Naive thymus-derived CD8-positive, alpha-beta T cell (primary cell): Measurements from ENCODE around the gene MRPS5. TPM values are rescaled to one million over a fixed set of nuclear protein-coding genes. Genes with fewer than 3 reads are reported as not detected.
"Not testable (repeated sequence)": the region's sequence is repeated elsewhere in the genome, so short reads cannot be mapped to it uniquely, and the experiment has no call there.

Source experiments
- ATAC-seq, 2 donors: fragments of 150-1000 bp; cut with Tn5 transposase in 1 of 2; sonication (Bioruptor Pico), chemical (Tn5 transposase) in 1 of 2; 1 replicate in 1 of 2; 2 replicates in 1 of 2; pipeline ENCODE4 v1.10.0; 2021; ENCODE audit warnings: mild to moderate bottlenecking in 2 of 2, moderate library complexity in 2 of 2
- POLR2A ChIA-PET: fragments of 350-600 bp; sonication (Branson Sonifier 250); formaldehyde crosslinking; loops from one replicate; lab custom pipeline; 2021; ENCODE audit warnings: antibody characterized with exemption; lab: Charles Lee
- DNase-seq, 10 donors: peaks; one replicate each; pipeline versions ENCODE4 v3.0.0 to v3.0.0-alpha.2; 2020 to 2022
- H3K27ac Mint-ChIP-seq, 10 donors: one replicate each; pipeline ENCODE4 v1.8.0; 2020 to 2022; ENCODE audit warnings: mild to moderate bottlenecking in 10 of 10, mixed read lengths in 10 of 10, moderate library complexity in 4 of 10, inconsistent platforms in 1 of 10
- H3K27me3 Mint-ChIP-seq, 5 donors: one replicate each; pipeline ENCODE4 v1.8.0; 2021 to 2022; ENCODE audit warnings: mixed read lengths in 5 of 5
- H3K36me3 Mint-ChIP-seq, 3 donors: one replicate each; pipeline ENCODE4 v1.8.0; 2020 to 2022; ENCODE audit warnings: mixed read lengths in 3 of 3, mild to moderate bottlenecking in 2 of 3, inconsistent platforms in 1 of 3
- H3K4me1 Mint-ChIP-seq, 4 donors: one replicate each; pipeline ENCODE4 v1.8.0; 2021 to 2022; ENCODE audit warnings: mixed read lengths in 4 of 4
- H3K4me3 Mint-ChIP-seq, 10 donors: one replicate each; pipeline ENCODE4 v1.8.0; 2020 to 2022; ENCODE audit warnings: mild to moderate bottlenecking in 10 of 10, mixed read lengths in 10 of 10, moderate library complexity in 6 of 10, inconsistent platforms in 1 of 10
- H3K9me3 Mint-ChIP-seq, 9 donors: one replicate each; pipeline ENCODE4 v1.8.0; 2020 to 2022; ENCODE audit warnings: mixed read lengths in 9 of 9, mild to moderate bottlenecking in 3 of 9, inconsistent platforms in 1 of 9, moderate library complexity in 1 of 9
- polyA plus RNA-seq, 3 donors: library from polyadenylated mRNA; unstranded; fragments of 300-500 nt; fragmentation: Illumina TruSeq; gene quantifications; one replicate each; pipeline ENCODE4 v1.2.3, GENCODE V29; 2021
- total RNA-seq, 8 experiments: library from RNA in 2 of 8; stranded (reverse) in 2 of 8; gene quantifications; one replicate each; pipeline ENCODE4 v1.2.3 and lab custom pipeline; 2021 to 2026

Gene MRPS5
- total and polyA plus RNA-seq, 5 experiments from 2014 or later: 37.2 to 66.0 (median 54.6) TPM

DNA sequence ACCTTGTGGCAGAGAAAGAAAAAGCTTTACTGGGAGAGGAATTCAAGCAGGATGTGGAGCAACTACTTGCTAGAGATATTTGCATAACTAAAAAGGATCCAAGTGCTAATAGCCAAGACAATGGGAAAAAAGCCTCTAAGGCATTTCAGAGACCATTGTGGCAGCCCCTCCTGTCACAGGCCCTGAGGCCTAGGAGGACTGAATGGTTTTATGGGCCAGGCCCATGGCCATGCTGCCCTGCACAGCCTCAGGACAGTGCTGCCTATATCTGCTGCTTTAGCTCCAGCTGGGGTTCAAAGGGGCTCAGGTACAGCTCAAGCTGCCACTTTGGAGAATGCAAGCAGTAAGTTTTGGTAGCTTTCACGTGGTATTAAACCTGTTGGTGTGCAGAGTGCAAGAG is 17.1 kb upstream of the MRPS5 start:
- H3K27ac Mint-ChIP-seq: no peak overlapping the region
- peaks cover 7 to 78% (median 59%) of the 10 kb centered on the region in 3 donors for H3K36me3 Mint-ChIP-seq
- ATAC-seq (no peak), DNase-seq (no peak)
- H3K27me3 Mint-ChIP-seq: no peaks in the 10 kb centered on the region
- peaks cover 11 to 90% (median 56%) of the 10 kb centered on the region in 9 donors for H3K9me3 Mint-ChIP-seq
- H3K4me1 Mint-ChIP-seq: no peaks in the 10 kb centered on the region
- no peak overlapping the region for H3K4me3 Mint-ChIP-seq
- POLR2A ChIA-PET: no interaction called here

DNA sequence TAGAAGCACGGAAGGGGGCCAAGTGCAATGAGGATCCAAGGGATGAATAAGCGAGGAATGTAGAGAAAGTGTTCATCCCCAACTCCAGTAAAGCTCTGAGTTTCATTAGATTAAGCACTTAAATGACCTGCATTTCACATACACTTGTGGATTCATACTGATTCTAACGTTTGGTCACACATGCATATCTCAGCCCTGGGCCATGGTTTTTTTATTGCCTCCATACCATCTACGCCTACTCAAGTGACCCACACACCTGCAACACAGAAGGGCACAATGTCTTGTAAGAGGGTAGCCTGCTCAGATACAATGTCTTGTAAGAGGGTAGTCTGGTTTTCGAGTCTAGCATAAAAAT is 566 bp upstream of the MRPS5 start:
- DNase-seq (no peak), ATAC-seq (peak in 1 of 2 donors; percentile 3)
- Mint-ChIP-seq H3K27me3 (peaks cover 0 to 2% (median 0%) of the 10 kb centered on the region in 5 donors), H3K4me3 (peak overlapping the region; percentile 89 to 98 (median 96)), H3K36me3 (peaks cover 0 to 16% (median 0%) of the 10 kb centered on the region in 3 donors), H3K27ac (peak overlapping the region; percentile 91 to 96 (median 92)), H3K9me3 (peaks cover 0 to 1% (median 0%) of the 10 kb centered on the region in 9 donors), H3K4me1 (peaks cover 16 to 51% (median 47%) of the 10 kb centered on the region in 4 donors)
- POLR2A ChIA-PET: interaction anchor here (0.6 to 10.5 kb wide), 17 partner anchors 10 to 98 kb away, joined by 3 to 106 read pairs (median 5); partner anchors contain the start of genes MAL, ZNF2 and ZNF514

DNA sequence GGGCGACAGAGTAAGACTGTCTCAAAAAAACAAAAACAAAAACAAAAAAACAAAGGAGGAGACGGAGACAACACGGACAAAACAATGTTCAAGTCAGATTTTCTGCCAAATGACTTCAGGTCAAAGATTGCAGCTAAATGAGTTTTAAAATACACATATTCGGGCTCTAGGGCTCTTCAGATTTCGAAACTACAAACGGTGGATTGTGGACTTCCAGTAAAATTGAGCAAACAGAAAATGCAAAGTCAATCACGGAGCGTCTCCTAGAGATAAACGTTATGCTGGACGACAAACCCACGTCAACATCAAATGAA is 558 bp downstream of the MRPS5 start:
- H3K4me1 Mint-ChIP-seq: peaks cover 16 to 54% (median 48%) of the 10 kb centered on the region in 4 donors

DNA sequence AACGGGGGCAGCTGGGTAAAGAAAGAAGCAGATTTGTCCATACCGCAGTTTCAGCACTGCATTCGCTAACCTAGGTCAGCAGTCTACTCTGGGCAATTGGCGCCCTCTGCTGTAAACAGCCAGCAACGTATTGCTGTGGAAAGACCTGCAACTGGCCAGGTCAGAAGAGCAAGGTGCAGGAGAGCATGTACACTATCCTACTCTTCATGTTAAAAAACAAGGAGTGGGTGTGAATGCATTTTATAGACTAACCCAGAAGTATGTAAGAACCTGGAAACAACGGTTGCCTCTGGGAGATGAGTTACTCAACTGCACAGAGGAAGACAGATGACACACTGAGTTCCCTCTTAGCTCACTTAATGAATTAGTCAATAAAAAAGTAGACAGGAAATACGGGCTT is 6.2 kb downstream of the MRPS5 start:
- Mint-ChIP-seq H3K27ac (peak overlapping the region in 3 of 10 donors; percentile 53 to 75 (median 75)), H3K4me1 (peaks cover 18 to 45% (median 39%) of the 10 kb centered on the region in 4 donors), H3K4me3 (no peak overlapping the region), H3K36me3 (peaks cover 0 to 68% (median 16%) of the 10 kb centered on the region in 3 donors), H3K9me3 (no peaks in the 10 kb centered on the region), H3K27me3 (no peaks in the 10 kb centered on the region)
- ATAC-seq: peak; percentile 99 to 100
- POLR2A ChIA-PET: interaction anchor here (0.7 to 10.5 kb wide), 7 partner anchors 36 to 157 kb away, joined by 3 to 106 read pairs (median 7); partner anchors contain the start of gene MAL
- DNase-seq: peak; percentile 52 to 88 (median 71)

More for the DNA sequence above, 558 bp downstream of the MRPS5 start:
- Mint-ChIP-seq H3K36me3 (peaks cover 0 to 23% (median 0%) of the 10 kb centered on the region in 3 donors), H3K4me3 (peak overlapping the region; percentile 89 to 98 (median 96)), H3K9me3 (peaks cover 0 to 1% (median 0%) of the 10 kb centered on the region in 9 donors), H3K27me3 (no peaks in the 10 kb centered on the region), H3K27ac (peak overlapping the region; percentile 92 to 97 (median 95))
- POLR2A ChIA-PET: interaction anchor here (0.9 to 10.5 kb wide), 15 partner anchors 11 to 97 kb away, joined by 3 to 106 read pairs (median 6); partner anchors contain the start of genes MAL, ZNF2 and ZNF514
- ATAC-seq: no peak
- no peak for DNase-seq

DNA sequence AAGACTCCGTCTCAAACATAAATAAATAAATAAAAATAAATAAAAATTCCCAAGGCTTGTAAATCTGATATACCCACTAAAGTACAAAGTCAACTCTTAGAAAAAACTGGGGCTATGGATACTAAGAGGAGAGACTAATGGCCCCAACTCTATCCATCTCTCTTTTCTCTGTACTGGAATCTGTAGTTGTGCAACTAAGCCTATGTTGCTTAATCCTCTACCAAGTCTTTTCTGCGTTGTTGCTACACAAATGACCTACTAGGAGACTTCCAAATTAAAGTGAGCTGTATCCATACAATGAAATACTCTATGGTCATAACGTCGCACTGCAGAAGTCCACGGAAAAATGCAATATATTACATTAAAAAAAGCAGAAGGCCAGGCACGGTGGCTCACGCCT is 8.1 kb downstream of the MRPS5 start:
- ATAC-seq (no peak), DNase-seq (no peak)
- Mint-ChIP-seq H3K27me3 (no peaks in the 10 kb centered on the region), H3K27ac (peak overlapping the region in 1 of 10 donors; percentile 5), H3K4me1 (peaks cover 14 to 29% (median 22%) of the 10 kb centered on the region in 4 donors), H3K36me3 (peaks cover 7 to 75% (median 24%) of the 10 kb centered on the region in 3 donors), H3K4me3 (no peak overlapping the region), H3K9me3 (no peaks in the 10 kb centered on the region)
- POLR2A ChIA-PET: interaction anchor here (0.6 to 10.5 kb wide), 4 partner anchors 11 to 89 kb away, joined by 3 to 106 read pairs (median 5); partner anchors contain the start of gene MAL

DNA sequence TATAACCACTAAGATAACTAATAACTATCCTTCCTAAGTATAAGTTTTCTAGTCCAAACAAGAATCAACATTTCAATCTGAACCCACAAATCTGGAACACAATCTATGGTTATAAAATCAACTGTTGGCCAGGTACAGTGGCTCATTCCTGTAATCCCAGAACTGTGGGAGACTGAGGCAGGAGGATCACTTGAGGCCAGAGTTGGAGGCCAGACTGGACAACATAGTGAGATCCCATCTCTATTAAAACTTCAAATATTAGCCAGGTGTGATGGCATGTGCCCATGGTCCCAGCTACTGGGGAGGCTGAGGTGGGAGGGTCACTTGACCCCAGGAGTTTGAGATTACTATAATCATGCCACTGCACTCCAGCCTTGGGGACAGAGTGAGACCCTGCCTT is 11.2 kb downstream of the MRPS5 start:
- Mint-ChIP-seq H3K4me3 (no peak overlapping the region), H3K4me1 (peaks cover 9 to 18% (median 14%) of the 10 kb centered on the region in 4 donors), H3K27me3 (no peaks in the 10 kb centered on the region), H3K9me3 (no peaks in the 10 kb centered on the region), H3K36me3 (peaks cover 7 to 86% (median 45%) of the 10 kb centered on the region in 3 donors), H3K27ac (peak overlapping the region in 1 of 10 donors; percentile 2)
- DNase-seq: no peak
- ATAC-seq: no peak
- POLR2A ChIA-PET: interaction anchor here (1.0 kb wide), 1 partner anchor 19 kb away, joined by 3 read pairs; no protein-coding TSS in a partner anchor

DNA sequence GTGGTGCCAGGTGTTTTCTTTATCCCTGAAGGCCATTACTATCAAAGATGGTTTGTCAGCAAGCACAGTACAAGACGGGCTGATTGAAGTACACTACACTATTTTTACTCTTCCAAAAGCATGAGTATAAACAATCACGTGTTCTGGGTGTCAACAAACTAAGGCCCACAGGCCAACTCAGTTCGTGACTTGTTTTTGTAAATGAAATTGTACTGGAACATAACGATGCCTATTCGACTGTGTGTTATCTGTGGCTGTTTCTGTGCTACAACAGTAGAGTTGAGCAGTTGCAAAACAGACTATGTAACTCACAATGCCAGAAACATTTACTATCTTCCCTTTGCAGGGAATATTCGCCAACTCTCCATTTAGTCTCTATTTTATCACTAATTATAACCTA is 12.3 kb downstream of the MRPS5 start:
- Mint-ChIP-seq H3K36me3 (peaks cover 7 to 88% (median 43%) of the 10 kb centered on the region in 3 donors), H3K4me1 (peaks cover 0 to 16% (median 8%) of the 10 kb centered on the region in 4 donors), H3K27me3 (no peaks in the 10 kb centered on the region), H3K27ac (no peak overlapping the region), H3K9me3 (no peaks in the 10 kb centered on the region), H3K4me3 (no peak overlapping the region)
- DNase-seq: no peak
- no peak for ATAC-seq
- POLR2A ChIA-PET: no interaction called here

DNA sequence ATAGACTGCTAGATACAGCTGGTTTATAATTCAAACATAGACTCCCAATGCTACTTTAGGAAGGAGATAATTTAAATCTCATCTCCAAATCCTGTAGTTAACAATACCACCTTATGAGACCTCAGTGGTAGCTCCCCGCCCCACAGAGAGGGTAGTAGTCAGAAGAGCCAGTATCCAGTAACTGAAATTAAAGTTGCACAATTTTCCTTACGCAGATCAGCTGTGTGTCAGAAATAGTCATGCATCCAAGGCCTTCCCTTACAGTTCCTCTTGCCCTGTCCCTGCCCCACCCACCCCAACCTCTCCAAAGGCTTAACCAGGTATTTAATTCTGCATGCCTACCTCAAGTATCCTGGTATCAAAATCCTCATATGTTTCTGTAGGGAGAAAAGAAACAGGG is 15.5 kb downstream of the MRPS5 start:
- no peak overlapping the region for H3K4me3 Mint-ChIP-seq
- H3K4me1 Mint-ChIP-seq: peaks cover 0 to 15% (median 7%) of the 10 kb centered on the region in 4 donors
- H3K36me3 Mint-ChIP-seq: peaks cover 7 to 87% (median 47%) of the 10 kb centered on the region in 3 donors
- ATAC-seq (no peak), DNase-seq (no peak)
- POLR2A ChIA-PET: interaction anchor here (1.1 to 1.4 kb wide), 2 partner anchors 53 to 84 kb away, joined by 4 read pairs; no protein-coding TSS in a partner anchor
- H3K27me3 Mint-ChIP-seq: no peaks in the 10 kb centered on the region
- peak overlapping the region in 2 of 10 donors; percentile 45 to 60 for H3K27ac Mint-ChIP-seq
- no peaks in the 10 kb centered on the region for H3K9me3 Mint-ChIP-seq

DNA sequence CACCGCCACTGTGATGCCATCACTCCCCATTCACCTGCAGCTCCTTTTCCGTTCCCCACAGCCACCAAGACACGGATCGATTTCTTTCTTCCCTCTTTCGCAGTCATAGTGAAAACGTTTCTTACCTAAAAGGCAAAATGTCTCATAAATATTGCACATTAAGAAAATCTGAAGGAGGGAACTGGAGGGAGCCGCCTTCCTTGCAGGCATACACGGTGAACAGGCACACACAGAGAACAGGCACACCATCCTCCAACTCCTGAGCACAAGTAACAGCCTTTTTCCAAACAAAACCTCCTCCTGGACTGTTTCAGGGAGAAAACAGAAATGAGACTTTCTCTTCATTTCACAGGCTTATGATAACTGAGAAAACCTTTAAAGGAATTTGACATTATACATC is 17.0 kb downstream of the MRPS5 start:
- H3K4me1 Mint-ChIP-seq: peaks cover 0 to 11% (median 2%) of the 10 kb centered on the region in 4 donors
- H3K9me3 Mint-ChIP-seq: no peaks in the 10 kb centered on the region
- POLR2A ChIA-PET: no interaction called here
- no peak for ATAC-seq
- H3K27me3 Mint-ChIP-seq: no peaks in the 10 kb centered on the region
- peak overlapping the region in 2 of 10 donors; percentile 2 to 42 for H3K27ac Mint-ChIP-seq
- H3K4me3 Mint-ChIP-seq: no peak overlapping the region
- peaks cover 3 to 88% (median 52%) of the 10 kb centered on the region in 3 donors for H3K36me3 Mint-ChIP-seq
- DNase-seq: no peak

DNA sequence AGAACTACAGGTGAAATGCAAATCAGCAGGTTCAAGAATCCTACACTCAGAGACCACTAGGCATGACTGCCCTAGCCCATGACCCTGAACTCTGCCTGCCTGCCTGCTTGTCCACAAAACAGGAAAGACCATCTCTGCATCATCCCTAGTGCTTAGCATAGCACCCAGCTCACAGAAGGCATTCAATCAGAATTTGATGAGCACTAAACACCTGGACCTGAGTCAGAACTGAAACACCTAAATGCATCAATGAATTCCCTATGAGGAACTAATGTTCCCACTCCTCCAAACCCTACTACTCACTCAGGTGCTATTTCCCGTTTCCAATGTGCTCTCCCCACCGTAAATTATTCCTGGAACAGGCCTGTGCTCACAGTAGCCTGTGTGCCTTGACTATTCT is 21.7 kb downstream of the MRPS5 start:
- H3K4me3 Mint-ChIP-seq: no peak overlapping the region
- peaks cover 3 to 90% (median 55%) of the 10 kb centered on the region in 3 donors for H3K36me3 Mint-ChIP-seq
- POLR2A ChIA-PET: no interaction called here
- no peaks in the 10 kb centered on the region for H3K27me3 Mint-ChIP-seq
- H3K4me1 Mint-ChIP-seq: peaks cover 18 to 28% (median 23%) of the 10 kb centered on the region in 4 donors
- DNase-seq: no peak
- no peak for ATAC-seq
- H3K27ac Mint-ChIP-seq: peak overlapping the region in 2 of 10 donors; percentile 12 to 60
- H3K9me3 Mint-ChIP-seq: peaks cover 0 to 7% (median 0%) of the 10 kb centered on the region in 9 donors

DNA sequence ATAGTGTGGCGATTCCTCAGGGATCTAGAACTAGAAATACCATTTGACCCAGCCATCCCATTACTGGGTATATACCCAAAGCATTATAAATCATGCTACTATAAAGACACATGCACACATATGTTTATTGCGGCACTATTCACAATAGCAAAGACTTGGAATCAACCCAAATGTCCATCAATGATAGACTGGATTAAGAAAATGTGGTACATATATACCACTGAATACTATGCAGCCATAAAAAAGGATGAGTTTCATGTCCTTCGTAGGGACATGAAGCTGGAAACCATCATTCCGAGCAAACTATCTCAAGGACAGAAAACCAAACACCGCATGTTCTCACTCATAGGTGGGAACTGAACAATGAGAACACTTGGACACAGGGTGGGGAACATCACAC is 23.3 kb downstream of the MRPS5 start:
- H3K9me3 Mint-ChIP-seq, H3K4me3 Mint-ChIP-seq, H3K27me3 Mint-ChIP-seq, H3K27ac Mint-ChIP-seq, POLR2A ChIA-PET, DNase-seq, ATAC-seq: not testable (repeated sequence)
- peaks cover 26 to 44% (median 34%) of the 10 kb centered on the region in 4 donors for H3K4me1 Mint-ChIP-seq
- H3K36me3 Mint-ChIP-seq: peaks cover 3 to 95% (median 56%) of the 10 kb centered on the region in 3 donors

DNA sequence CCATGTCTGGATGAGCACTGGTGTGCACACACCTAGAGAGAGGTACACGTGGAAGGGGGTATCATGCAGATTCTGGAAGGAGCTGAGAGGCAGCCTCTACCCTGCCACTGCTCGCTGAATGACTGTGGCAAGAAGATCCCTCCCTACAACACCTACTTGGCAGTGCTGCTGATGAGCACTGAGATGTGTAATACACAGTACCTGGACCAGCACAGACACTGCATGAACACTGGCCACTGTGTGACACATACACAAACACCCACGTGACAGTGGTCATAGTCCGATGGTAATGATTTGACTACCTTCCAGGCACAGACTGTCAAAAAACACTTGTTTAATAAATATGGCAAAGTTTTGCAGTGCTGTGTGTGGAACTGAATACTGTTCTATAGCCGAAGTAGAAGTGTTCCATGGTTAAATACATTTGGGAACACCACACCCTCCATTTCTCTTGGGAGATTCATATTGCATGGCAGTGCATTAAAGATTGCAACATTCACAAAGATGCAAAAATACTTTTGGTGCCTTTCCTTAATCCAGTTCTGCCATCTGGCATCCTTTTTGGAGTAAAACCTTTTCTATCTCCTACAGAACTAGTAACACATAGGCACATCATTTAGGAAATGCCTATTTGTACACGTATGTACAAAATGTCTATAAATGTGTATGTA is 29.6 kb downstream of the MRPS5 start:
- peak overlapping the region in 1 of 10 donors; percentile 72 for H3K27ac Mint-ChIP-seq

DNA sequence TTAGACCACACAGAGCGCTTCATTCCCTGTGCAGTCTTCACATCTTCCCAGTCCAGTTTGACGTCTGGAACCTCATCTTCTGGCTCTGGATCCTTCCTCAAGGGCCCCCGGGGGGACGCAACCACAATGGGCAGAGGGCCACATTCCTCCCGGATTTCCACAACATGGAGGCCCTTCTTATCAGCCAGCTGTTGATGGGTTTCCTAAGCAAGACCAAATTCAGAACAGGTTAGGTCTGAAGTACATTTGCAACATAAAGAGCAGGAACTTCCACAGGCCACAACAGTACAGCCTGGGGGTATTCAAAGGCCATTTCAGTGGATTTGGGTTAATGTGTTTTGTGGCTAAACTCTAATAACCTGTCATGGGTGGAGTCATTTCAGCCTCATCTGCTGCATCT is 34.2 kb downstream of the MRPS5 start:
- Mint-ChIP-seq H3K36me3 (peaks cover 0 to 66% (median 17%) of the 10 kb centered on the region in 3 donors), H3K27ac (peak overlapping the region in 2 of 10 donors; percentile 68 to 83)

More for the DNA sequence above, 29.6 kb downstream of the MRPS5 start:
- peaks cover 26 to 37% (median 33%) of the 10 kb centered on the region in 4 donors for H3K4me1 Mint-ChIP-seq
- no peak overlapping the region for H3K4me3 Mint-ChIP-seq
- peaks cover 0 to 3% (median 0%) of the 10 kb centered on the region in 9 donors for H3K9me3 Mint-ChIP-seq
- ATAC-seq (no peak), DNase-seq (no peak)
- POLR2A ChIA-PET: no interaction called here
- H3K27me3 Mint-ChIP-seq: no peaks in the 10 kb centered on the region
- peaks cover 0 to 90% (median 29%) of the 10 kb centered on the region in 3 donors for H3K36me3 Mint-ChIP-seq

More for the DNA sequence above, 34.2 kb downstream of the MRPS5 start:
- Mint-ChIP-seq H3K9me3 (no peaks in the 10 kb centered on the region), H3K4me1 (peaks cover 0 to 2% (median 0%) of the 10 kb centered on the region in 4 donors), H3K4me3 (no peak overlapping the region), H3K27me3 (no peaks in the 10 kb centered on the region)
- DNase-seq (no peak), ATAC-seq (no peak)
- POLR2A ChIA-PET: interaction anchor here (0.6 kb wide), 1 partner anchor 9 kb away, joined by 4 read pairs; no protein-coding TSS in a partner anchor
